Panc1 (cell line): ENCODE results near the gene CCN6. TPM values are rescaled to one million over a fixed set of nuclear protein-coding genes. Genes with fewer than 3 reads are reported as not detected.

Source experiments
- ATAC-seq: fragments of 200-7000 bp; cut with Tn5 transposase; 2 replicates; pipeline ENCODE4 v1.9.1; 2020; ENCODE audit warnings: mild to moderate bottlenecking, moderate library complexity
- BruUV-seq: library from RNA; stranded (reverse); fragments of 400-500 nt; replicated peaks from 2 replicates; lab custom pipeline; 2021; lab: Mats Ljungman, UMichigan
- CTCF ChIA-PET: fragments of 300-600 bp; sonication (Branson Sonifier 250); formaldehyde crosslinking; loops from one replicate; lab custom pipeline; 2022; ENCODE audit warnings: antibody characterized with exemption; lab: Charles Lee
- POLR2A ChIA-PET: fragments of 300-600 bp; sonication (Branson Sonifier 250); formaldehyde crosslinking; loops from one replicate; lab custom pipeline; 2022; ENCODE audit warnings: antibody characterized with exemption; lab: Charles Lee
- DNase-seq: peaks from one replicate; pipeline ENCODE4 v3.0.0-alpha.2; 2010; ENCODE audit warnings: low read depth, low spot score
- H3K27ac ChIP-seq: 2 replicates; pipeline ENCODE4 v1.5.1; 2011; ENCODE audit warnings: mild to moderate bottlenecking, low read length, inconsistent platforms
- H3K27me3 ChIP-seq: fragments of 200-500 bp; sonication (Bioruptor generic); 2 replicates; pipeline ENCODE4 v1.6.0; 2014; ENCODE audit warnings: low read length, inconsistent platforms; ENCODE audit not compliant: control insufficient read depth, insufficient read depth
- H3K36me3 ChIP-seq: fragments of 200-500 bp; sonication (Bioruptor generic); 2 replicates; pipeline ENCODE4 v1.5.1; 2014; ENCODE audit warnings: inconsistent platforms, mild to moderate bottlenecking, low read length, moderate library complexity; ENCODE audit not compliant: control insufficient read depth, insufficient read depth
- H3K4me1 ChIP-seq: 2 replicates; pipeline ENCODE4 v1.5.1; 2011; ENCODE audit warnings: inconsistent platforms, mild to moderate bottlenecking, low read length, moderate library complexity; ENCODE audit not compliant: control insufficient read depth, insufficient read depth
- H3K4me3 ChIP-seq, 2 experiments: 2 replicates each; pipeline ENCODE4 v1.5.1; 2011 to 2012; ENCODE audit warnings: low read depth in 2 of 2, low read length in 2 of 2, mild to moderate bottlenecking in 2 of 2, inconsistent platforms in 1 of 2, moderate library complexity in 1 of 2
- H3K9me3 ChIP-seq: fragments of 200-500 bp; sonication (Bioruptor generic); 2 replicates; pipeline ENCODE4 v1.5.1; 2014; ENCODE audit warnings: low read depth, mild to moderate bottlenecking, inconsistent platforms, low read length, moderate library complexity; ENCODE audit not compliant: control insufficient read depth, insufficient read depth
- CTCF ChIP-seq: fragments of 450-650 bp; IDR thresholded peaks from 2 replicates; pipeline ENCODE4 v1.5.1; 2017; ENCODE audit warnings: mild to moderate bottlenecking
- POLR2AphosphoS5 ChIP-seq: IDR thresholded peaks from 2 replicates; pipeline ENCODE4 v1.6.1; 2012; ENCODE audit warnings: mild to moderate bottlenecking, low read depth, low read length, moderate library complexity
- SIN3A ChIP-seq: IDR thresholded peaks from 2 replicates; pipeline ENCODE4 v1.6.1; 2012; ENCODE audit warnings: low read depth, mild to moderate bottlenecking, low read length, moderate library complexity, borderline replicate concordance; ENCODE audit not compliant: insufficient read depth
- TCF7L2 ChIP-seq: IDR thresholded peaks from 2 replicates; pipeline ENCODE4 v1.6.1; 2011; ENCODE audit warnings: mild to moderate bottlenecking, low read depth, low read length, inconsistent platforms
- in situ Hi-C: cut with HindIII; loops from 2 replicates; pipeline ENCODE4 v1.10.0; 2016; ENCODE audit warnings: low sequenced_read_pairs, low pct_unique_long_range_greater_than_20kb
- intact Hi-C: fragments of 100-400 bp; cut with micrococcal nuclease; formaldehyde crosslinking; loops from one replicate; pipeline ENCODE4 v1.10.0; 2022; ENCODE audit not compliant: unreplicated experiment
- total RNA-seq: library from RNA; stranded (reverse); gene quantifications from one replicate; pipeline ENCODE4 v1.2.1, GENCODE V29; 2021; ENCODE audit not compliant: unreplicated experiment
- TF ChIP-seq, protein P1 (sequence below), 2 experiments: IDR thresholded peaks; 2 replicates each; pipeline ENCODE4 v1.6.1; 2011 to 2012; ENCODE audit warnings: low read depth in 2 of 2, control low read depth in 1 of 2, low read length in 1 of 2, mild to moderate bottlenecking in 1 of 2, moderate library complexity in 1 of 2; ENCODE audit not compliant: insufficient read depth in 1 of 2

CCN6 gene
- total RNA-seq, 1 experiment from 2014 or later, result 3.0 TPM

GRCh38 chr6:112015725-112016124, 38.2 kb upstream of the CCN6 start:
- Histone ChIP-seq H3K4me3 (no peak overlapping the region), H3K4me1 (no peaks in the 10 kb centered on the region), H3K9me3 (no peaks in the 10 kb centered on the region), H3K27ac (no peak overlapping the region), H3K36me3 (no peaks in the 10 kb centered on the region), H3K27me3 (peaks cover 2% of the 10 kb centered on the region; the same call in 1 of the 2 replicates)
- intact Hi-C loops (no loop called here), in situ Hi-C loops (no loop called here)
- POLR2A ChIA-PET, result no interaction called here
- BruUV-seq, result no TSS peak
- ATAC-seq, result no peak
- CTCF ChIA-PET, result no interaction called here
- TF ChIP-seq CTCF (no peak), POLR2AphosphoS5 (no peak), TCF7L2 (no peak), SIN3A (no peak)
- TF ChIP-seq, protein P1, sequence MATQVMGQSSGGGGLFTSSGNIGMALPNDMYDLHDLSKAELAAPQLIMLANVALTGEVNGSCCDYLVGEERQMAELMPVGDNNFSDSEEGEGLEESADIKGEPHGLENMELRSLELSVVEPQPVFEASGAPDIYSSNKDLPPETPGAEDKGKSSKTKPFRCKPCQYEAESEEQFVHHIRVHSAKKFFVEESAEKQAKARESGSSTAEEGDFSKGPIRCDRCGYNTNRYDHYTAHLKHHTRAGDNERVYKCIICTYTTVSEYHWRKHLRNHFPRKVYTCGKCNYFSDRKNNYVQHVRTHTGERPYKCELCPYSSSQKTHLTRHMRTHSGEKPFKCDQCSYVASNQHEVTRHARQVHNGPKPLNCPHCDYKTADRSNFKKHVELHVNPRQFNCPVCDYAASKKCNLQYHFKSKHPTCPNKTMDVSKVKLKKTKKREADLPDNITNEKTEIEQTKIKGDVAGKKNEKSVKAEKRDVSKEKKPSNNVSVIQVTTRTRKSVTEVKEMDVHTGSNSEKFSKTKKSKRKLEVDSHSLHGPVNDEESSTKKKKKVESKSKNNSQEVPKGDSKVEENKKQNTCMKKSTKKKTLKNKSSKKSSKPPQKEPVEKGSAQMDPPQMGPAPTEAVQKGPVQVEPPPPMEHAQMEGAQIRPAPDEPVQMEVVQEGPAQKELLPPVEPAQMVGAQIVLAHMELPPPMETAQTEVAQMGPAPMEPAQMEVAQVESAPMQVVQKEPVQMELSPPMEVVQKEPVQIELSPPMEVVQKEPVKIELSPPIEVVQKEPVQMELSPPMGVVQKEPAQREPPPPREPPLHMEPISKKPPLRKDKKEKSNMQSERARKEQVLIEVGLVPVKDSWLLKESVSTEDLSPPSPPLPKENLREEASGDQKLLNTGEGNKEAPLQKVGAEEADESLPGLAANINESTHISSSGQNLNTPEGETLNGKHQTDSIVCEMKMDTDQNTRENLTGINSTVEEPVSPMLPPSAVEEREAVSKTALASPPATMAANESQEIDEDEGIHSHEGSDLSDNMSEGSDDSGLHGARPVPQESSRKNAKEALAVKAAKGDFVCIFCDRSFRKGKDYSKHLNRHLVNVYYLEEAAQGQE (IDR thresholded peaks at IDR 0.05; ENCODE audit: insufficient read depth in 1 of 2, low read depth in 2 of 2, low read length in 1 of 2), result no peak
- DNase-seq, result no peak

DNA sequence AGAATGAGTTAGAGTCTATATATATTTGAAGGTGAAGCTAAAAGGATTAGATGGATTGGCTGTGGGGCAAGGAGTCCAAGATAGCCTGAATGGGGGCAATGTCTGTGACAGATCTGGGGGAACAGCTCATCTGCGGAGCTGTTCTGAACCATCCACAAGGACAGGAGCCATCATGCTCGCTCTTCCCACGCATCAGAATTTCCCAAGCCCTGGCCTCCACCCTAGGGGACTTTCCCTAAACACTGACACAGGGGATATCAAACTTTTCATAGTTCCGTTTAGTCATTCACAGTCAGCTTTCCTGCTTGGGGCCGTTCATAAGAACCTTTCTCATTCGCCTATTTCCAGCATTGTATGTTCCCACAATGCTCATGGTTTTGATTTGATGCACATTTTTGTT, 37.6 kb upstream of the CCN6 start:
- Histone ChIP-seq H3K9me3 (no peaks in the 10 kb centered on the region), H3K27ac (no peak overlapping the region), H3K4me3 (no peak overlapping the region), H3K36me3 (no peaks in the 10 kb centered on the region), H3K4me1 (no peaks in the 10 kb centered on the region), H3K27me3 (peaks cover 2% of the 10 kb centered on the region; the same call in 1 of the 2 replicates)
- TF ChIP-seq CTCF, result no peak
- no peak for TF ChIP-seq SIN3A
- no peak for TF ChIP-seq POLR2AphosphoS5
- TF ChIP-seq, protein P1 (IDR thresholded peaks at IDR 0.05; ENCODE audit: insufficient read depth in 1 of 2, low read depth in 2 of 2, low read length in 1 of 2), result no peak
- TF ChIP-seq TCF7L2, result no peak
- ChIA-PET CTCF (no interaction called here), POLR2A (no interaction called here)
- in situ Hi-C loops (no loop called here), intact Hi-C loops (no loop called here)
- ATAC-seq (no peak), DNase-seq (no peak)
- no TSS peak for BruUV-seq
